ENCODE data around the gene TMED5. TPM values are rescaled to one million over a fixed set of nuclear protein-coding genes. Genes with fewer than 3 reads are reported as not detected.
"Not testable (repeated sequence)": the region's sequence is repeated elsewhere in the genome, so short reads cannot be mapped to it uniquely, and the experiment has no call there.

Gene TMED5
- 23.5 to 34.6 TPM (median 33.6 TPM) in 3 replicates for total RNA-seq
- long read RNA-seq, full-length matches to known transcripts: 100 of 108 reads
- long read RNA-seq, partial matches to known transcripts: 1 of 108 reads
- long read RNA-seq, other reads (novel, unspliced or antisense): 7 of 108 reads

DNA sequence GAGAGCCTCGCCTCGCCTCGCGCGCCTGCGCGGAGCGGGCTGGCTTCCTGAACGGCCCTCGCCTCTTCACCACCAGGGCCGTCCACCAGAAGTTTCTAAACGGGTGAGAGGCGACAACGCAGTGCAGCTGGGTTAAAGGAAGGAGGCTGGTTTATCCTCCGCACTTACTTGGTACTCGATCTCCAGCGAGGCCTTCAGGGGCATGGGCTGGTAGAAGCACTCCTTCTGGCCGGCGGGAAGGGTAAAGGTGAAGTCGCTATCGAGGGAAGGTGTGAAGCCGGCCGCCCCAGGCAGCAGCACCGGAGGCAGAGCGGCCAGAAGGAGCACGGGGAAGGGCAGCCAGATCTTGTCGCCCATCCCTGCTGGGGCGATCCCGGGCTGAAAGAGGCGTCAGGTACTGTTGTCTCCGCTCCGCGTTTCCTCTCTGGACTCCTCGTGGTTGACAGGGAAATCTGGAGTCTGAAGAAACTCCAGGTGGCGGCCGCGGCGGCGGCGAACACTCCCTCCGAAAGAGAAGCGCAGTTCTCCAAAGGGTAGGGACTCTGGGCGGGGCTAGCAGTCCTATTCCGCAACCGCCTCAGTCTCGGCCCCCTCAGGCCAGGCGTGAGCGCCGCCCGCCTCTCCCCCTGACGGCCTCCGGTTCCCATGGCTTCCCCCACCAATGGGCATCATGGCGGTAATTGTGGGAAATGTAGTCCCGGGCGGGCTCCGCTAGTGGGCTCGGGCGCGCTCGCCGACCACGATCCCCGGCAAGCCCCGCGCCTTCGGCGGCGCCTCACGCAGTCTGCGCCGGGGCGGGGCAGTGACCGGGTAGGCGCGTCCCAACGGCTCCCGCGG, at the start of gene TMED5:
TMED5 (minus strand) TSS at position 528 of the 837 bp plus-strand sequence; CDS start at position 357, 171 bp downstream.
- no peaks in the 10 kb centered on the region for H3K27me3 Mint-ChIP-seq (ENCODE audit: low read depth)
- TF ChIP-seq, protein P1, sequence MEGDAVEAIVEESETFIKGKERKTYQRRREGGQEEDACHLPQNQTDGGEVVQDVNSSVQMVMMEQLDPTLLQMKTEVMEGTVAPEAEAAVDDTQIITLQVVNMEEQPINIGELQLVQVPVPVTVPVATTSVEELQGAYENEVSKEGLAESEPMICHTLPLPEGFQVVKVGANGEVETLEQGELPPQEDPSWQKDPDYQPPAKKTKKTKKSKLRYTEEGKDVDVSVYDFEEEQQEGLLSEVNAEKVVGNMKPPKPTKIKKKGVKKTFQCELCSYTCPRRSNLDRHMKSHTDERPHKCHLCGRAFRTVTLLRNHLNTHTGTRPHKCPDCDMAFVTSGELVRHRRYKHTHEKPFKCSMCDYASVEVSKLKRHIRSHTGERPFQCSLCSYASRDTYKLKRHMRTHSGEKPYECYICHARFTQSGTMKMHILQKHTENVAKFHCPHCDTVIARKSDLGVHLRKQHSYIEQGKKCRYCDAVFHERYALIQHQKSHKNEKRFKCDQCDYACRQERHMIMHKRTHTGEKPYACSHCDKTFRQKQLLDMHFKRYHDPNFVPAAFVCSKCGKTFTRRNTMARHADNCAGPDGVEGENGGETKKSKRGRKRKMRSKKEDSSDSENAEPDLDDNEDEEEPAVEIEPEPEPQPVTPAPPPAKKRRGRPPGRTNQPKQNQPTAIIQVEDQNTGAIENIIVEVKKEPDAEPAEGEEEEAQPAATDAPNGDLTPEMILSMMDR (IDR thresholded peaks at IDR 0.05): peak; percentile 56
- peak; percentile 99 for DNase-seq (ENCODE audit: low spot score)
- H3K27ac Mint-ChIP-seq (ENCODE audit: unreplicated experiment): peak within 1 kb of the TSS; percentile 100
- H3K4me1 Mint-ChIP-seq (ENCODE audit: low read depth): peaks cover 28% of the 10 kb centered on the region
- no peaks in the 10 kb centered on the region for H3K9me3 Mint-ChIP-seq (ENCODE audit: low read depth)
- peak within 1 kb of the TSS; percentile 97 for H3K4me3 Mint-ChIP-seq (ENCODE audit: unreplicated experiment)
- peaks cover 2% of the 10 kb centered on the region for H3K36me3 Mint-ChIP-seq (ENCODE audit: low read depth)

DNA sequence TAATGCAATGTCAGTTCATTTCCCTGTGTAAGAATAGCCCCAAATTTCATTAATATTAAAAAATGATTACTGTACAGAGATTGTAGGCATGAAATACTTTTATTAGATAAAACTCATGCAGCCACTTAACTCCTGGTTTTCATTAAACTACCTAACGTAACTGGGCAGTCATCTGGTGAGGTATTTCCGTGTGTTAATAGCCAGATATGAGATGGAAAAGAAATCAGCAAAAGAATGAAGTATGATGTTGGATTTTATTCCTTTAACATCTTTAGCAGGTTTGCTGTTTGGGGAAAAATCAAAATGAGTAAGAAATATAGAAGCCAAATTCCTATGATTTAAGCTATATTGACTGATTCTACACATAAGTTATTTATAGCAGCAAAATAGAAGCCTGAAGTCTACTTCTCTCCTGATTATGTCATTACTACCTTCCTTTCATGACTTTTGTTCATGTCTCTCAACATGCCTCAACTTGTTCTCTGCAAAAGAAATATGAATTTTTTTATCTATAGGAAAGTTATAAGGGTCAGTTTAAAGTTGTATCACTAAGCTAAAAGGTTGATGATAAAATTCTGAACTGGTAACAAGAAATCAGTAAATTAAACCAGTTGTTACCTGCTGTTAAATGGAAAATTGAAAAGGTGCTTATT, 42.9 kb upstream of the TMED5 start:
- TF ChIP-seq, protein P1 (IDR thresholded peaks at IDR 0.05): no peak
- no peaks in the 10 kb centered on the region for H3K4me1 Mint-ChIP-seq (ENCODE audit: low read depth)
- no peak overlapping the region for H3K4me3 Mint-ChIP-seq (ENCODE audit: unreplicated experiment)
- DNase-seq (ENCODE audit: low spot score): no peak
- peaks cover 19% of the 10 kb centered on the region for H3K36me3 Mint-ChIP-seq (ENCODE audit: low read depth)
- no peaks in the 10 kb centered on the region for H3K9me3 Mint-ChIP-seq (ENCODE audit: low read depth)
- no peak overlapping the region for H3K27ac Mint-ChIP-seq (ENCODE audit: unreplicated experiment)
- H3K27me3 Mint-ChIP-seq (ENCODE audit: low read depth): no peaks in the 10 kb centered on the region

DNA sequence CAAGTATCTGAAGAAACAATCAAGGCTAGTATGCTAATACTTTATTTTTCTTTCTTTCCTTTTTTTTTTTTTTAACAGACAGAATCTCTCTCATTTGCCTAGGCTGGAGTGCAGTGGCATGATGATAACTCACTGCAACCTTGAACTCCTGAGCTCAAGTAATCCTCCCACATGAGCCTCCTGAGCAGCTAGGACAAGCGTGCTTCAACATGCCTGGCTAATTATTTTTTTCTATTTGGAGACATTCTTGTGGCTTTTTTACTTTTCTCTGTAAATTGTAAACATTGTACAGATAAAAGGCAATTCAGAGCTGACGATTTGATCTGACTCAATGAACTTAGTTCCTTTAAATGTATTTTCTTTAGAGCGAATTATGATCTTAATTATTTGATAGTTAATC, 41.7 kb upstream of the TMED5 start:
- Mint-ChIP-seq H3K27me3 (ENCODE audit: low read depth) (no peaks in the 10 kb centered on the region), H3K4me3 (ENCODE audit: unreplicated experiment) (no peak overlapping the region), H3K27ac (ENCODE audit: unreplicated experiment) (no peak overlapping the region), H3K9me3 (ENCODE audit: low read depth) (no peaks in the 10 kb centered on the region), H3K4me1 (ENCODE audit: low read depth) (no peaks in the 10 kb centered on the region), H3K36me3 (ENCODE audit: low read depth) (peaks cover 21% of the 10 kb centered on the region)
- TF ChIP-seq, protein P1 (IDR thresholded peaks at IDR 0.05): no peak
- no peak for DNase-seq (ENCODE audit: low spot score)

DNA sequence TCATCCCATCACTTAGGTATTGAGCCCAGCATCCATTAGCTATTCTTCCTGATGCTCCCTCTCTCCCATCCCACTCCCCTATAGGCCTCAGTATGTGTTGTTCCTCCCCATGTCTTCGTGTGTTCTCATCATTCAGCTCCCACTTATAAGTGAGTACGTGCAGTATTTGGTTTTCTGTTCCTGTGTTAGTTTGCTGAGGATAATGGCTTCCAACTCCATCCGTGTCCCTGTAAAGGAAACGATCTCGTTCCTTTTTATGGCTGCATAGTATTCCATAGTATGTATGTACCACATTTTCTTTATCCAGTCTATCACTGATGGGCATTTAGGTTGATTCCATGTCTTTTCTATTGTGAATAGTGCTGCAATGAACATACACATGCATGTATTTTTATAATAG, 40.5 kb upstream of the TMED5 start:
- not testable (repeated sequence) for H3K4me3 Mint-ChIP-seq (ENCODE audit: unreplicated experiment); H3K27me3 Mint-ChIP-seq (ENCODE audit: low read depth); DNase-seq (ENCODE audit: low spot score)

DNA sequence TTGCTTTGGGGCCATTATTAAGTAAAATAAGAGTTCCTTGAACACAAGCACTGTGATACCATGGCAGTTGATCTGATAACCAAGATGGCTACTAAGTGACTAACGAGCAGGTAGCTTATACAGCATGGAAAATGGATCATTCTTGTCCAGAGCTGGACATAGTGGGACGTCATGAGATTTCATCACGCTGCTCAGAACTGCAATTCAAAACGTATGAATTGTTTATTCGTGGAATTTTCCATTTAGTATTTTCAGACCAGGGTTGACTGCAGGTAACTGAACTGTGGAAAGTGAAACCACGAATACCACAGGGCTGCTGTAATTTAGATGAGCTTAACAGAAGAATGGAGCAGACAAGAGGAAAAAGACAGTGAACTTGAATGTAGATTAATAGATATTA, 39.2 kb upstream of the TMED5 start:
- no peak overlapping the region for H3K27ac Mint-ChIP-seq (ENCODE audit: unreplicated experiment)
- H3K27me3 Mint-ChIP-seq (ENCODE audit: low read depth): no peaks in the 10 kb centered on the region
- H3K36me3 Mint-ChIP-seq (ENCODE audit: low read depth): peaks cover 18% of the 10 kb centered on the region
- no peak for DNase-seq (ENCODE audit: low spot score)
- H3K4me3 Mint-ChIP-seq (ENCODE audit: unreplicated experiment): no peak overlapping the region
- no peaks in the 10 kb centered on the region for H3K4me1 Mint-ChIP-seq (ENCODE audit: low read depth)
- no peaks in the 10 kb centered on the region for H3K9me3 Mint-ChIP-seq (ENCODE audit: low read depth)
- TF ChIP-seq, protein P1 (IDR thresholded peaks at IDR 0.05): no peak

More for the DNA sequence above, 40.5 kb upstream of the TMED5 start:
- H3K36me3 Mint-ChIP-seq (ENCODE audit: low read depth): peaks cover 18% of the 10 kb centered on the region
- H3K4me1 Mint-ChIP-seq (ENCODE audit: low read depth); H3K9me3 Mint-ChIP-seq (ENCODE audit: low read depth); H3K27ac Mint-ChIP-seq (ENCODE audit: unreplicated experiment): not testable (repeated sequence)

Measured in chondrocyte (in vitro differentiated cells).